Measurements from ENCODE around the gene SERINC2.
"Not testable (repeated sequence)": the region's sequence is repeated elsewhere in the genome, so short reads cannot be mapped to it uniquely, and the experiment has no call there.

SERINC2 gene

DNA sequence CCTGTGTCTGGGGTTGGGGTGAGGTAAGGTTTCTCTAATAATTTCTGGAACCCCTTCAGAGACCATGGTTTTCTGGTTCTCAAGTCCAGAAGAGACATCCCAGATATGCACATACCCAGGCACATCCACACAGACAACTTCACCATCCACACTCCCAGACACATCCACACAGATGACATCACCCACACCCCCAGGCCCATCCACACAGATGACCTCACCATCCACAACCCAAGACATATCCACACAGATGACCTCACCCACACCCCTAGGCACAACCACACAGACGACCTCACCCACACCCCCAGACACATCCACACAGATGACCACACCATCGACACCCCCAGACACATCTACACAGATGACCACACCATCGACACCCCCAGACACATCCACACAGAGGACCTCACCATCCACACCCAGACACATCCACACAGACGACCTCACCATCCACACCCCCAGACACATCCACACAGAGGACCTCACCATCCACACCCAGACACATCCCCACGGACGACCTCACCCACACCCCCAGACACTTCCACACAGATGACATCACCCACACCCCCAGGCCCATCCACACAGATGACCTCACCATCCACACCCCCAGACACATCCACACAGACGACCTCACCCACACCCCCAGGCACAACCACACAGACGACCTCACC lies 26.3 kb upstream of the SERINC2 start:
- not testable (repeated sequence) for DNase-seq

DNA sequence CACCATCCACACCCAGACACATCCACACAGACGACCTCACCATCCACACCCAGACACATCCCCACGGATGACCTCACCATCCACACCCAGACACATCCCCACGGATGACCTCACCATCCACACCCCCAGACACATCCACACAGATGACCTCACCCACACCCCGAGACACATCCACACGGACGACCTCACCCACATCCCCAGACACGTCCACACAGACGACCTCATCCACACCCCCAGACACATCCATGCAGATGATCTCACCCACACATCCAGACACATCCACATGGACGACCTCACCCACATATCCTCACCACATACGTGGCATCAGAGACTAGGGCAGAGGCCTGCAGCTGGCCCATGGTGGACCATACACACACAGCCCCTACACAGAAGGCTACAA lies 25.4 kb upstream of the SERINC2 start:
- no peak for DNase-seq

DNA sequence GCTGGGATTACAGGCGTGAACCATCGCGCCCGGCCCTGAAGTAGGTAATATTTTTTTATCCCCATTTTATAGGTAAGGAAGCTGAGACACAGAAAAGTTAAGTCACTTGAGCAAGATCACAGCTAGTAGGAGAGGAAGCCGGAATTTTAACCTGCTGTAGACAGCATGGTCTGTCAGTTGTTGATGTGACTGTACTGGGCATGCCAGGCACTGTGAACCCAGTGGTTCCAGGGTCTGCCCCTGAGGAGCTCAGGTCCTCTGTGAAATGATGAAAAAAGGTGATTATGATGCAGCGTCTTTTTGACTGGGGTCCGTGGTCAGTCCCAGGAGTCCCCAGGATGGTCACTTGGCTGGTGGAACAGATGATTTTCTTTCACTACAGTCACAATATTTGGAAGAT lies 23.4 kb upstream of the SERINC2 start:
- DNase-seq = no peak

DNA sequence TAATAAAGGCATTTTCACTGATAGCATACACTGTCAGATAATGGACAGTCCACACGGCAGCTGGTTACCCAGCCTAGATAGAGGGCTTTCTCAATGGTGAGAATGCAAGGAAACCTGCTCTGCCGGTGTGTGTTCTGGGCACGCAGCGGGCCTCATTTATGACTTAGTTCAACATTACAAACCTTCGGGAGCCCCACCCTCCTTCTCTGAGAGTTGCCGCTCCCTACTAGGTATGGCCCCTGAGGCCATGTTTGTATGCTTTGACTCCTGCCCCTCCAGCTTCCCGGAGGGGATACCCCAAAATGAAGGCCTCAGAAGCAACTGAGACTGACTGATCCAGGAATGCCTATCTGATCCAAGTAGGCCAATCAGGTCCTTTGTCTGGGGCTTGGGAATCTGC lies 22.9 kb upstream of the SERINC2 start:
- DNase-seq = no peak

DNA sequence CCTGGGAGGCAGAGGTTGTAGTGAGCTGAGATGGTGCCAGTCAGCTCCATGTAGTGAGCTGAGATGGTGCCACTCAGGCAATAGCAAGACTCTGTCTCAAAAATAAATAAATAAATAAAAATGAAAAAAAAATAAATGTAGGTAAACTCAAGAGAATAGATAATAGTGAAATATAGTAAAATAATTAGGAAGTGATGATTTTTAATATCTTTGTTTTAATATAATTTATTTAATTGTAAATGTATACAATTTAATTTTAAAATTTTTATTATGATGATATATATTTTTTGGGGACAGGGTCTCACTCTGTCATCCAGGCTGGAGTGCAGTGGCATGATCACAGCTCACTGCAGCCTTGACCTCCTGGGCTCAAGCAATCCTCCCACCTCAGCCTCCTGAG lies 19.6 kb upstream of the SERINC2 start:
- DNase-seq = no peak

DNA sequence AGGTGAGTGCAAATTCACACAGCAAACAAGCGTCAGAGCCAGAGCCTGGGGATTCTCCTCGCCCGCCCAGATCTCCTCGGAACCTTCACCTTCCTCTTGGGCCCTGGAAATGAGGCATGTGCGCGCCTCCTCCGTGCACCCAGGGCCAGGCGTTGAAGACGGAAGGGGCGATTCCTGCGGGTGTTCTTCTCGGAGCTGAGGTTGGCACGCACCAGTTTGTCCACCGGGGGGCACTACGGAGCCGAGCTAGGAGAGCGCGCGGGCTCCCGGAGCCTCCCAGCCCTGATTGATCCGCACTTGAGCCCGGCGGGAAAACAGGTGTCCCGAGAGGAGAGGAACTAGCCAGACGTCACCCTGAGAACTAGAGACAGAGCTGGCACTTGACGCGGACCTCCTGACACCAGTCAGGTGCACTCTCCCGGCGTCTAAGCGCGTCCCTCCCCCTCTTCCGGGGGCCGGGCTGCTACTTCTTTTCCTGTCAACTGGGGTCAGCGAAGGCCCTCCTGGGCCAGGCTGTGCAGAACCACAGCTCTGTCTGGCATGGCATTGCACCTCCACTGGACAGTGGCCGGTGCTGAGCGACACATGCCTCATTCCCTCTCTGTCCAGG lies 18.3 kb upstream of the SERINC2 start:
- peak; percentile 62 for DNase-seq

DNA sequence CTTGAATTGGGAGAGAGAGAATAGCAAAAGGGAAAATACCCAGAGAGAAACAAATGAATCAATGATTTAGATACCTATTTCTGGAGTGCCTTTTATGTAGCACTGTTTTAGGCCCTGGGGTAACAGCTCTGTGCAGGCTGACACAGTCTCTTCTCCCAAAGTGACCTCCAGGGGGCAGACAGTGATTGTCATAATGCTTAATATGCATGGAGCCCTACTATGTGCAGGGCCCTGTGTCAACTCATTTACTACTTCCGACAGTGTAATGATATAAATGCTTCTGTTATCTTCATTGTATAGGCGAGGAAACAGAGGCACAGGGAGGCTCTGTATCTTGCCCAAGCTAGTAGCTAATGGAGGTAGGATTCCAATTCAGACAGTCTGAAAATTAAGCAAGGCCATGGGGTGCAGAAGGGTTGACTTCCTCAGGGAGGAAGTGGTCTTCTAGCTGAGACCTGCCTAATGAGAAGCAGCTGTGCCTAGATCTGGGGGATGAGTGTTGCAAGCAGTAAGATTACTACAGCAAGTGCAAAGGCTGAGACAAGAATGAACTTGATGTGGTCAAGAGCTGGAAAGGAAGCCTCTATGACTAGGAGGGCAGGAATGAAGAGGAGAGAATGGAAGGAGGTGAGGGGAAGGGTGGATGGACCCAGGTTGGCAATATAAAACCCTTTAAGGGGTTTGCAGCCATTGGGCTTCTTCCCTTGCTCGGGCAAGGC lies 16.2 kb upstream of the SERINC2 start:
- no peak for DNase-seq

DNA sequence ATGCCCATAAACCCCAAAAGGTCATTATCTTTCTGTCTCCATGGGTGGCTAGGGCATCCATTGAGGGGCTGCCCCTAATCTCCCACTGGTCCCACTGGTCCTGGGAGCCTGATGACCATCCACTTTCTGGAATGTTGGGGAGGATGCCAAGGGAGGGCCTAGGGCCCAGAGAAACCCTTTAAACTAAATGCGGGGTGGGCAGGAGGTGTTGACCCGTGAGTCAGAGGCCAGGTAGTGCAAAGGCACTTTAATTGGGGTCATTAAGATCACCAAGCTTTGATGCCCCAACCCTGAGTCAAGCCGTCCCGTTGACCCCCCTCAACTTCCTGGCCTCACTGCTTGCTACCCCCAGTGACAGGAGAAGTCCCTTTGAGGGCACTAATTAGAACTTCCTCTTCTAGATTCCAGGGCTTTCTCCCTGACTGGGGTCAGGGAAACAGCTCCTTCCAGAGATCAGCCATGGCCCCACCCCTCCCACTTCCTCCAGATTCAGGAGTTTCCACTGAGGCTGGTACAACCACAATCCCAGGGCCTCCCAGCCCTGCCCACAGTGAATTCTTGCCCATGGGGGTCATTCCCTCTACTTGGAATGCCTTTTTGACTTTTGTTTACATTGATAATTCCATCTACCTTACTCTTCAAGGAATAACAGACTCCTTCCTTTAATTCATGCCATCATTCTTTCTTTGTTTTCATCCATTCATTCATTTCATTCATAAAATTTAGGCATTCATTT lies 15.5 kb upstream of the SERINC2 start:
- DNase-seq = no peak

DNA sequence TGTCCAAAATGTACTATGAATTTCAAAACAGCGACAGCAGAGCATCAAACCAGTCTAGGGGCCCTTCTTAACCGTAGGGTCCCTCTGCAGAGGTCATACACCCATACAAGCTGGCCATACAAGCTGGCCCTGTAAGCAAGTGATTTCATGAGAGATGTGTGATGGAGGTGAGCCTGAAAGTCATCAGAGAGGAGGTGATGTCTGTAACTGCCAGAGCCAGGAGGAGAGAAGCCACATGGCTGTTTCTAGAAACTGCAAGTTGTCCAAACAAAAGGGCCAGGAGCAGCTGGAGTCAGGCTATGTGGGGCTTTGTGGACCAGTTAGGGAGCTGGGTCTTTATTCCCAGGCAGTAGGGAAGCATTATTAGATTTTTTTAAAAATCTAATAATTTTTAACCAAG lies 14.8 kb upstream of the SERINC2 start:
- no peak for DNase-seq

DNA sequence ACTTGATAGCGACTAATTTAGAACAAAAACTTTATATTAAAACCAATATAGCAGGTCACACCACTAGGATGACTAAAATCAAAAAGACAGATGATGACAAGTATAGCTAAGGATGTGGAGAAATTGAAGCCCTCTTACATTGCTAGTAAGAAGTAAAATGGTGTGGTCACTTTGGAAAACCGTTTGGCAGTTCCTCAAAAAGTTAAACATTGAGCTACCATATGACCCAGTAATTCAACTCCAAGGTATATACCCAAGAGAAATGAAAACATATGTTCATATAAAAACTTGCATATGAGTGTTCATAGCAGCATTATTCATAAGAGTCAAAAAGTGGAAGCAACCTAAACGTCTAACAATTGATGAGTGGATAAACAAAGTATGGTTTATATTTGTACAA lies 13.0 kb upstream of the SERINC2 start:
- no peak for DNase-seq

DNA sequence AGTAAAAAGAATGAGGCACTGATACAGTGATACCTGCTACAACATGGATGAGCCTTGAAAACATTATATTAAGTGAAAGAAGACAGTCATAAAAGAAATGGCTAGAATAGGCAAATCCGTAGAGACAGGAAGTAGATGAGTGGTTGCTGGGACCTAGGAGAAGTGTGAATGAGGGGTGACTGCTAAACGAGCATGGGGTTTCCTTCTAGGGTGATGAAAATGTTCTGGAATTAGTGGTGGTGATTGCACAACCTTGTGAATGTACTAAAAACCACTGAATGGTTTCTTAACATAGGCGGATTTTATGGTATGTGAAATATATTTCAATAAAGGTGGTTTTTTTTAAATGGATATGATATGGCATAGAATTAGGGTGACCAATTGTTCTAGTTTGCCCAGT lies 12.6 kb upstream of the SERINC2 start:
- no peak for DNase-seq

DNA sequence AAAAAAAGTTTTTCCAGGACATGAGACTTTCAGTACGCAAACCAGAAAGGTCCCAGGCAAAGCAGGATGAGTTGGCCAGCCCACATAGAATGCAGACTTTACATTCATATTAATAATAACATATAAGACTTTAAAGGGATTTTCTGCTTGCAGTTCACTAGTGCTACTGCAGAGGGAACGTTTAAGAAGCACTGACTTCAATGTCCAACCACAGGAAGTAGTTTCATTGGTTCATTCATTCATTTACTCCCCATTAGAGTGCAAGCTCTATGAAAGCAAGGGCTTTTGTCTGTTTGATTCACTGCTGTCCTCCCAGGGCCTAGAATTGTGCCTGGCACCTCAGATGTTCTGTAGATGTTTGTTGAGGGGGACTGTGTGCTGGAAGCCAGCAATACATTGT lies 11.8 kb upstream of the SERINC2 start:
- DNase-seq = no peak

DNA sequence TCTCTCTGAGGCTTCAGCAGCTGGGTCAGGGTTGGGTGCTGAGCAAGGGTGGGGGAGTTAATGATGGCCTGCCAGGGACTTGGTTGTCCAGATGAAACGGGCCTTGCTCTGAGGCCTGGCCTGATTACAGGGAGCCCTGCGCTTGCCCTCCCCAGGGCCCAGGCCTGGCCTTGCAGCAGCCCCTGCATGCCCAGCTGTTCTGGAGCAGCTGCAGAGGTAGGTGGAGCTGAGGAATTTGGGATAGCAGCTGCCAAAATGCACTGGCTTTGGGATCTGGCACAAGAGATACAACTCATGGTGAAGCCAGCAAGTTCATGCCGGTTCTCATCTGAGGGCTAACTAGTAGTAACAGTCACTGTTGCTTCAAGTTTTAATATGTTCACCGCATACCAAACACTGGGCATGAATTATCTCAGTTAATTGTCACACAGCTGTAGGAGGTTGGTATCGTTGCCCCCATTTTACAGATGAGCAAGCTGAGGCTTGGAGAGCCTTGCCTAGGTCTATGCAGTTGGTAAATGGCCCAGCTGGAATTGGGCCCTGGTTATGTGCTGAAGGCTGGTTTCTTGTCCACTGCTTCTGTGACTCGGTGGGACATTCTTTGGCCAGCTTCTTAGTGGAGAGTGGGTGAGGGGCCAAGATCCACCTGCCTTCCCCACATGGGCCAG lies 7.3 kb upstream of the SERINC2 start:
- DNase-seq = no peak

DNA sequence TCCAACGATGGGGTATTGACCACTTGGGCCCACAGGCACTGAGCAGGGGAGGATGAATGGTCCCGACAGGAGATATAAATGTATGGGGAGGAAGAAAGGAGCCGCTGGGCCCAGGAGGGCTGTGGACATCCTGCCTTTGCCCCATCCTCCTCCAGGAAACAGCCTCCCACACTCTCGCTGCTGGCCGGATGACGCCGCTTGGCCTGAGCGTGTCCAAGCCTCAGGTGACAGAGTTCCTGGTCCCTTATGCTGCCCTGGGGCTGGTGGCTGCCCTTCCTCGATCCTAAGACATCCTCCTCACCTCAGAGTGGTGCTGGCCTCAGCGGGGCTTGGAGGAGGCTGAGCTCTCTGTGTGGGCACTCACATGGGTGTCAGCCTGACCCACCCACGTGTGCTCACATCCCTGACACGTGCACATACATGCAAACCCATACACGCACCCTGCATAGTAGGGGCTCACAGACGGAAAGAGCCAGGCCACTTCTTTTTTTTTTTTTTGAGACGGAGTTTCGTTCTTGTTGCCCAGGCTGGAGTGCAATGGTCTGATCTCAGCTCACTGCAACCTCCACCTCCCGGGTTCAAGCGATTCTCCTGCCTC lies 5.9 kb upstream of the SERINC2 start:
- DNase-seq = no peak

DNA sequence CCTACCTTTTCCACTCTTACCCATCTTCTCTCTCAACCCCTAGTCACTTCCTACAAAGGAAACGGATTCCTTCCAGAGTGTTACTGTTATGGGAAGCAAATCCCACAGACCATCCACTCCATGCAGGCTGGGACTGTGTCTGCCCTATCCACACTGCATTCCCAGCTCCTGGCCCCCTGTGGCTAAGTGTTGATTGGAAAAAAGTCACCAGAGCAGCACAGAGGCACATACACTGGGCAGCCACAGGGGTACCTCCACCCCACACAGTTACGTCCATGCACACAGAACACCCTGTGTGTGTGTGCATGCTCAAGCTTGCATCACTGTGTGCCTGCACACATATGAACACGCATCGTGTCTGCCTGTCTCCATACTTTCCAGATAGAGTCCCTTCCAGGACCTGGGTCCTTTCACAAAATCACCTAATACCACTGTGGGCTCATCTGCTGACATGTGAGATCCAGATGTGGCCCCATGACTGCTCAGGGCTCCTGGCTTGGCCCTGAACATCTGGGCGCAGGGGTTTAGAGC lies 4.2 kb upstream of the SERINC2 start:
- no peak for DNase-seq

DNA sequence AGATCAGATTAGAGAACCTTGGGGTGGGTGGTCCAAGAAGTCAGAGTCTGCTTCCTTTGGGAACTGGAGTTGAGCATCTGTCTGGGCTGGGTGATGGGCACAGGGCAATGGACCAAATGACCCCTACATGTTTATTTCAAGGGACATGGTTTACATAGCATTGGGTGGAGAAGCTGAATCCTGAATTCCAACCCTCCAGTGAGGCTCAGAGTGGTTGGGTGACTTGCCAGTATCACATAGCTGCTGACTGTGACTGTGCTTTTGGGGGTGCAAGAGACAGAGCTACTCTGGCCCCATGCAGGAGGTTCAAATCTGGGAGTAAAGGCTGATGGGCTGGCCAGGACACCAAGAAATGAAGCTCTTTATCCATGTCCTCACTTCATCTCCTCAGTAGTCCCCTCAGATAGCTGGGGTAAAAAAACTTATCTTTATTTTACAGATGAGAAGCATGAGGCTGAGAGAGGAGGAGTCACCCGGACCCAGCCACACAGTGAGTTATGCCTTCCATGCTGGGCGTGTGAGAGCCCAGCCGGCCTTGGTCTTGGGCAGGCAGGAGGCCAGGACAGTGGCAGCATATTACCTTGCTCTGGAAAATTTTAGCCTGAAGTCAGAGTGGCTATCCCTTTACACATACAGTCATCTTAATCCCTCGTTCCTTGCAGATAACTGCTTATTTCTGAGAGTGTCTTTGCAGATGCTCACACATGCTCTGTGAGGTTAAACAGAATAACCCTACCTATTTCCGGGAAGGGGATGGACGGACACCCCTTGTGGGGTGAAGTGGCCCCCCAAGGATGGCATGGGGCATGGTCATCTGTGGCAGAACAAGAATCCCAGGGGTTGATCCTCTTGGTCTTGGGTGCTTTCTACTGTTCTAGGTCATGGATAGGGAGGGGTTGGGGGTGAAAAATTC lies 2.8 kb upstream of the SERINC2 start:
- DNase-seq = no peak

DNA sequence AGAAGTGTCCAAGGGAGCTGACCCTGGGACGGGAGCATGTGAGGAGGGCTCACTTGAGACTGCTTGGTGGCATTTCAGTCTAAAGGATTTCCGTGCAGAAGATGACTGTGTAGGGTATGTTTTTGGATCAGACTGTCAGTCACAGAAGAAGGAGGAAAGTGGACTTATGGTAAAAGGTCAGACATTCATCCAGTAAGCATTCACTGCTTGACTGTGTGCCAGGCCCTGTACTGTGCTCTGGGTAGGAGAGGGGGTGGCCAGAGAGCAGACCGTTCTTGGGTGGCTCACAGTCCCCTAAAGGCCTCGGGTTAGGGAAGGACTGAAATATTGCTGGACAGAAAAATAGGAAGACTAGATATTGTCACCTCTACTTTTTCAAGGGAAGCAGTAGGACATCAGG lies 2.1 kb upstream of the SERINC2 start:
- no peak for DNase-seq

DNA sequence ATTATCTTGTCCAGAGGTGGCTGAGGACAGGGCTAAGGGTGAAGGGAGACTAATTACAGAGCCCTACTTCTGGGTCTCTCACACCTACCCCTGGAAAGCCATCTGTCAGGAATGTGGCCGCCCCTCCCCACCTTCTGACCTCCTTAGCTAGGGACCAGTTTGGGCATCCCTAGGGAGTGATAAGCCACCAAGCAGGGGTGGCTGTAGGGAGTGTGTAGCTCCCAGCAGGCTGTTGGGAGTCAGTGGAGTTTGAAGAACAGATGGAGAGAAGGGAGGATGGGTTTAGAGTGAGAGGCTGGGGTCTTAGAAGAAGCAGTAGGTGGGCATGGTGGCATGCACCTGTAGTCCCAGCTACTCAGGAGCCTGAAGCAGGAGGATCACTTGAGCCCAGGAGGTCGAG lies 808 bp upstream of the SERINC2 start:
- DNase-seq = no peak

DNA sequence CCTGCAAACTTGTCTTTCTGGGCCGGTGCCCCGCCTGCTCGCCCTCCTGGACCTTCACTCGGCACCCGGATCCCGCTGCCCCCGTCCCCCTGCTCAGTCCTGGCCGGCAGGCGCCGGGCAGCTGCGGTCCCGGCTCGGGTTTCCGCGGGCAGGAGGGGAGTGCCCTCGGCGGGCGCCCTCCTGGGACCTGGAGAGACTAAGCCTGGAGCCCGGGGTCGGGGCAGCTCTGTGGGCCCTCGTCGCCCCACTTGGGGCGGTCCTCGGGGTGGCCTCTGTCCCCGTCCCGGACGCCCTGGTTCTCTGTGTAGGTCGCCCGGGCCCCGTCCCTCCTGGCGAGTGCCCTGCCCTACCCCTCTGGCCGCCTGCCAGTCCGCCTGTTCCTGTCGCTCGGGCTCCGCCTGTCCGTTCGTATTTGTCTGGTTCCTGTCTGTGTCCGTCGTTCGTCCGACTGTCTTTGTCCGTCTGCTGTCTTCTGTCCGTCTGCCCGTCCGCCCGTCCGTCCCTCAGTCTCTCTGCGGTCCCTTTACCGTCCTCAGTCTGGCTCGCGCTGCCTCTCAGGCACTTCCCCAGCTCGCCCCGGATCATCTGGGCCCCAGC lies 490 bp downstream of the SERINC2 start:
- DNase-seq = no peak

DNA sequence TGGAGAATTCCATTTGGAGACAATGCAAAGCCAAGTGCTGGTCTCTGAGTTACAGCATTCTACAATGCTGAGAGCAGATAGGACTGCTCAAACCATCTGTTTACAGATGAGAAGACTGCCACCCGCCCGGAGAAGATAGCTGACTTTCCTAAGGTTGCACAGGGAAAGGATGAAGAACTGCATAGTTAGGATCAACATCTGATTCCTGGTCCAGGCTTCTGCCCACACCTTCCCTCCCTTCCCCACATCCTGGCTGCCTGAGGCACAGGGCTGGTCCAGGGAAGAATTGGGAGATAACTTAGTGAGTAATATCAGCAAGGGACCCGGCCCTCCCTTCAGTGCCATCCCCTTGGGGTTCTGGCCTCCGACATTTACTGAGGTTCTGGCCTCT lies 2.0 kb downstream of the SERINC2 start:
- no peak for DNase-seq

DNA sequence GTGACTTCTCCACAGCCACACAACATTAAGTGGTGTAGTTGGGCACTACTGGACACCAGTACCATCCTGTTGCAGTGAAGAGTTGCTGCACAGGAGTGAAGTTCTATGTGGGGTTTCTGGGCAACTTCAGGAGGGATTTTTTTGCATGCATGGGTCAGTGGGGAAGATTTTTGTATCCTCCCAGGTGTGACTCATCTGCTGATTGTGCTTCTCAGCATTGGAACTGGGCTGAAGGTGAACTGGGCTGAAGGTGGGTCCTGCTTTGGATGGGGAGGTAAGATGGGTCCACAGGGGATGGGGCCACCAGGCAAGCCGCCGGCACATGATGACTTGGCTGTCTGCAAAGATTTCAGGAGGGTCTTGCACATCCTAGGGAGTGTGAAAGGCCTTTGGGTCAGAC lies 2.6 kb downstream of the SERINC2 start:
- DNase-seq = no peak
